PC-9 (cell line): ENCODE results near the gene ACVR2B.

Source experiments
- EZH2 ChIP-seq: fragments of 200-600 bp; sonication (generic); IDR thresholded peaks from 2 replicates; pipeline ENCODE4 v1.8.0; 2017; ENCODE audit warnings: antibody characterized with exemption, low read depth
- TF ChIP-seq, protein P1 (sequence below): fragments of 200-600 bp; sonication (generic); conservative IDR thresholded peaks from 2 replicates; pipeline ENCODE4 v1.6.1; 2017; ENCODE audit warnings: mixed run types, antibody characterized with exemption, mild to moderate bottlenecking, moderate library complexity

DNA sequence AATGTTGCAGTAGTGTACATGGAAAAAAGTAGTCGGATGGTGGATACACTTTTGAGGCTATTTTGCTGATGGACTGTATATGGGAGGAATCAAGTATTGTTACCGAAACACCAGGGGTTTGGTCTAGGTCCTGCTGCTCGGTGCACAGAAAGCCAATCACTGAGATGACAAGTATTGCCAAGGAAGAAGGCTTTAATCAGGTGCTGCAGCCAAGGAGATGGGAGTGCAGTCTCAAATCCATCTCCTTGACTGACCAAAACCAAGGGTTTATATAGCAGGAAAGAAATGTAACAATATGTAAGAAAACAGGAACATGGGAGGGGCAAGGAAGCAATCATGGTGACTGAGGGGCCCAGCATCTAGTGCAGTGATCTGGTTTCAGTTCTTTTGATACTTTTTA is 2.8 kb upstream of the ACVR2B start:
- no peak for TF ChIP-seq EZH2
- TF ChIP-seq, protein P1, sequence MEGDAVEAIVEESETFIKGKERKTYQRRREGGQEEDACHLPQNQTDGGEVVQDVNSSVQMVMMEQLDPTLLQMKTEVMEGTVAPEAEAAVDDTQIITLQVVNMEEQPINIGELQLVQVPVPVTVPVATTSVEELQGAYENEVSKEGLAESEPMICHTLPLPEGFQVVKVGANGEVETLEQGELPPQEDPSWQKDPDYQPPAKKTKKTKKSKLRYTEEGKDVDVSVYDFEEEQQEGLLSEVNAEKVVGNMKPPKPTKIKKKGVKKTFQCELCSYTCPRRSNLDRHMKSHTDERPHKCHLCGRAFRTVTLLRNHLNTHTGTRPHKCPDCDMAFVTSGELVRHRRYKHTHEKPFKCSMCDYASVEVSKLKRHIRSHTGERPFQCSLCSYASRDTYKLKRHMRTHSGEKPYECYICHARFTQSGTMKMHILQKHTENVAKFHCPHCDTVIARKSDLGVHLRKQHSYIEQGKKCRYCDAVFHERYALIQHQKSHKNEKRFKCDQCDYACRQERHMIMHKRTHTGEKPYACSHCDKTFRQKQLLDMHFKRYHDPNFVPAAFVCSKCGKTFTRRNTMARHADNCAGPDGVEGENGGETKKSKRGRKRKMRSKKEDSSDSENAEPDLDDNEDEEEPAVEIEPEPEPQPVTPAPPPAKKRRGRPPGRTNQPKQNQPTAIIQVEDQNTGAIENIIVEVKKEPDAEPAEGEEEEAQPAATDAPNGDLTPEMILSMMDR: no peak
